GM18511 (cell line): ENCODE data around the gene STK25.
"Not testable (repeated sequence)": the region's sequence is repeated elsewhere in the genome, so short reads cannot be mapped to it uniquely, and the experiment has no call there.

Experiments
- ATAC-seq: cut with Tn5 transposase; IDR thresholded peaks from one replicate; pipeline ENCODE4 v1.9.1; 2021; ENCODE audit warnings: mild to moderate bottlenecking, moderate library complexity; ENCODE audit not compliant: unreplicated experiment

Gene STK25

GRCh38 chr2:241511091-241511741 is 2.8 kb upstream of the STK25 start:
- no peak for ATAC-seq

DNA sequence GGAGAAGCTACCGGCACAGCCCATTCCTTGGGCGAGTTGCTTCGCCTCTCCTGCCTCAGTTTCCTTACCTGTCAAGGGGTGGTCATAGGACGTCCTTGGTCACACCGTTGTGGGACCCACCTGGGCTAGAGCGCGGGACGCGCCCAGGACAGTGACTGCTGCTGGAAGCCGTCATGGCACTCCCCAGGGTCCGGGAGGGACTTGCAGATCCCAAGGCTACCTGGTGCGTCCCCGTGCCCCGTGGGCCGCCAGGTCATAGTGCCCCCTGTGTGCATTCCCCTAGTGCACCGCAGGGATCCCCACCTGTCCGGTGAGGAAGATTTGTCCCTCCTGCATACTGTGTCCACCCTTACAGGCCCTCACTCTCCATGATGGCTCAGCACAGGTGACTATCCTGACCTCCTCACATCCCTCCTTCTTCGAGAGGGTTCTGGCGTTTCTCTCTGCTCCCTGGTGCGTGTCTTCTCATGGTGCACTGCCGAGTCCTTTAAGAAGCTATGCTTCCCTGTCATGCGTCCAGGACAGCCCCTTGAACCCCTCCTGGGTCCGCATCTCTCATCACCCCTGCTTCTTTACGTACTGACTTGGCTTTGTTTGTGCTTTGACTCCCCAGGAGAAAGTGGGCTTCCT is 886 bp upstream of the STK25 start:
- ATAC-seq, result no peak

GRCh38 chr2:241507430-241508239 is 749 bp downstream of the STK25 start:
- ATAC-seq, result peak; percentile 27

- ATAC-seq, result no peak
Measured at GRCh38 chr2:241506793-241507429, 1.5 kb downstream of the STK25 start.

GRCh38 chr2:241506317-241506716 is 2.1 kb downstream of the STK25 start:
- not testable (repeated sequence) for ATAC-seq

- ATAC-seq, result no peak
Measured at GRCh38 chr2:241505781-241506201, 2.6 kb downstream of the STK25 start.

- no peak for ATAC-seq
Measured at GRCh38 chr2:241505086-241505780, 3.2 kb downstream of the STK25 start.

GRCh38 chr2:241503776-241504392 is 4.5 kb downstream of the STK25 start:
- no peak for ATAC-seq

- no peak for ATAC-seq
Measured at GRCh38 chr2:241502281-241502680, 6.1 kb downstream of the STK25 start.

DNA sequence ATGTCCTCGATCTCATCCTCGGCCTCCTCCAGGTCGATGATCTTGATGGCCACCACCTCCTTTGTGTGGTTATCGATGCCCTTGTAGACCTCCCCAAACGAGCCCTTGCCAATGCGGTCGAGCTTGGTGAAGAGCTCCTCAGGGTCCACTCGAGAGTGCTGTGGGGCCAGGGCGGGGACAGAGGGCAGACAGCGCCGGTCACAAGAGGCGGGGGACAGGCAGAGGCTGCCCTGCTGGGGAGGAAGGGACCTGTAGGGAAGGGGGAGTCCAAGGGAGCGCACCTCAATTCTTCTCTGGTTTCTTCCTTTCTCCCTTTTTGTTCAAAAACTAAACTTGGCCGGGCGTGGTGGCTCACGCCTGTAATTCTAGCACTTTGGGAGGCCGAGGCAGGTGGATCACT is 6.8 kb downstream of the STK25 start:
- ATAC-seq, result no peak

DNA sequence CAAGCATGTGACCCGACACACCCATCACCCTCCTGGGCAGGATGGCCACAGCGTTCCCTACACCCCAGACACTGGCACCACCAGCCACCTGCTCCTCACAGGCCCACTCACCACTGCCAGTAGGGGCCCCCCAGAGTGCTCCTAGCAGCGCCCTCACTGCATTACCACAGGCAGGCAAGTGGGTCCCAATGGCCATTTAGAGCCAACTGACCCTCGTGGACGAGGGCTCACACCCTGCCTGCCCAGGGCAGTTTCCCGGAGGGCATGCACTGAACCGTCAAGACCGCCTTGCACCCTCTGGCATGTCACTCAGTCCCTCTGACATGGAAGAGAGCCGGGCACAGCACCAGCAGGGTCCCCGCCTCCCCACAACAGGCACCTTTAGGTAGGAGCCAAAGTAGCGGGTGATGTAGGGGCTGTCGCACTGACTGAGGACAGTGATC is 7.3 kb downstream of the STK25 start:
- no peak for ATAC-seq

DNA sequence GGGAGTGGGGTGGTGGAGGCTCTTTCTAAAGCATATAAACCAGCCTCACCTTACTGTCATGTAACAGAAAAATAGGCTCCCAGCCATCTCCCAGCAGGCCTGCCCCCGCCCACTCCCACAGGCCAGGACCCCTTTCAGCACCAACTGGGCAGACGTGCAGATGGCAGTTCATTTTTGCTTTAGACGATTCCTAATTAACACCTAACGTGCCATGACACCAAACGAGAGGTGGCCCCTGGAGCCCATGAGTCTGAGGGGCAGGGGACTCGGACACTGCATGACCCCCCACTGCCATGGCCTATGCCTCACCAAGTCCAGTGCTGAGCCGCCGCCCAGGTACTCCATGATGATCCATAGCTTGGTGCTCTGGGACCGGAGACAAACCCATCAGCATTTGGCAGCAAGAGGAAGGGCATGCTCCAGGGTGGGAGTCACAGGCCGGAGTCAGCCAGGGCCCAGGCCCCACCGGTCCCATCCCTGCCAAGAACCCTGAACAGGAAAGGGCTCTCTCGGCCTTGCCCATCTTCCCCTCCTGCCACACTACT is 7.9 kb downstream of the STK25 start:
- ATAC-seq, result no peak

GRCh38 chr2:241500016-241500415 is 8.4 kb downstream of the STK25 start:
- ATAC-seq, result no peak

DNA sequence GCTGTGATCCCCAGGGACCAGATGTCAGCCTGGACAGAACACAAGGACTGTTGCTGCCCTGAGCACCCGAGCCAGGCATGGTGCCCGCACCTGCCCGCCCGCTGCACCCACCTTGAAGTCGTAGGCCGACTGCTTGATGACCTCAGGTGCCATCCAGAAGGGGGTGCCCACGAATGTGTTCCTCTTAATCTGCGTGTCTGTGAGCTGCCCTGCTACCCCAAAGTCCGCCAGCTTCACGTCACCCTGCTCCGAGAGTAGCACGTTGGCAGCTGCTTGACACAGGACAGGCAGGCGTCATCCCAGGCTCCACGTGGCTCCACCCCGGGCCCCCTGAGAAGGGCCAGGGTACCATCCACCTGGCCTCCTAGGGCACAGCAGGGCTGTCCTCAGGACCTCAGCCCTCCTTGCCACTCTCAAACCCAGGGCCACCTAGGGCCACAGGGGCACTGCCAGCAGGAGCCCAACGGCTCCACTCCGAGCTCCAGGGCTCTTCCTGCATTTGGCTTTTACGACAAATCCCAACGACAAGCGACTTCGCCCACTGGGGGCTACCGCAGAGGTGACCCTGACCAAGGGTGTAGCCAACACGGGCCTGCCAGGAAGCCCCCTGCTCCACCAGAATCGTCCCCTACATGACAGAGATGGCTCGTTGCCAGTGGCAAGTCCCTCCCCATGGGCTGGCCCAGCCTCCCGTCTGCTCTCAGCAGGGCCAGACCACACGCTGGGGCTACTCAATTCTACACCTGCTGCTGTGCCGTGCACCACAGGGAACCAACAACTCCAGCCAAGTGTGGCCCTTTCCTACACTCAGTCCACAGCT is 9.0 kb downstream of the STK25 start:
- ATAC-seq, result no peak

- no peak for ATAC-seq
Measured at GRCh38 chr2:241498115-241499070, 10.0 kb downstream of the STK25 start.

DNA sequence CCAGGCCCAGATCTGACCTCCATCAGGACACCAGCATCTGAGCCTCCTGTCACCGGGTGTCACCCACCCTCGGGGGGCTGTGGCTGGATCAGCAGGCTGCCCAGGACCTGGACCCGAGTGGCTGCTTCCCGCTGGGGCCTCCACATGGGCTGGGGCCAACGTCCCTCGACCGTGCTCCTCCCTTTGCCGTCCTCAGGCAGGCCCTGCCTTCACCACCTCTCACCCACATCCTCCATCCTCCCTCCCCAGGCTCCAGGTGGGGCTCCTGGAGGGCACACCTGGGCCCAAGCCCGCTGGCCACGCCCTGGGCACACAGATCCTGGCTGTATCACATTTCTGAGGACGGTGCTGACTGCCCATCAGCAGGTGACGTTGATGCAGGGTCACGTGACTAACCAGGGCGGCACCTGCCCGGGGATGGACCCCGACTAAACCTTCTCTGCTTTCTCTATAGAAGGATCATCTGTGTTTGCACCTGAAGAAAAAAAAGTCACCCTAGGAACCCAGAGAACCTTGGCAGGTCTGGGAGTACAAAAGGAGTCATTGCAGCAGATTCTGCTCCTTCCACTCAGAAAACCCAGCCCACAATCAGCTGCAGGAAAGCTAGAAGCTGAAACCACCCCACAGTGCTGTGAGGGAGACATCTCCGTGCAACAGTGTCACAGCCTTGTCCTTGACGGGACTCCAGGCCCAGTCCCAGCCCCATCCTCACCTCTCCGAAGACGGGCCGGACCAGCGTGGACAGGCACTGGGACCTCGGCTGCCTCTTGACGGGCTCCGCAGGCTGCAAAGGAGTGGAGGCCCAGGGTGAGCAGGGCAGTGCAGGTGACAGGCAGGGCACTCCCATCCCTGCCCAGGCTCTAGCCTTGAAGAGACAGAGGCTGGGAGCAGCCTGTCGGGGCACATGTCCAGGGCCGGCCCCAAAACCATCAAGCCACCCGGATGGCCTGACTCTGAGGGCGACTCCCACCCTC is 11.2 kb downstream of the STK25 start:
- ATAC-seq, result no peak
